ENCODE data around the gene VIM.

The VIM gene

GRCh38 chr10:17213646-17214349 lies 14.2 kb upstream of the VIM start:
- Histone ChIP-seq H3K36me3 (ENCODE audit: control insufficient read depth, insufficient read depth, low read length) (no peaks in the 10 kb centered on the region), H3K27me3 (ENCODE audit: control insufficient read depth, insufficient read depth, low read length) (no peaks in the 10 kb centered on the region), H3K4me1 (ENCODE audit: control insufficient read depth, insufficient read depth, low read length) (no peaks in the 10 kb centered on the region), H3K27ac (ENCODE audit: low read depth, low read length) (no peak overlapping the region), H3K9ac (ENCODE audit: low read length) (no peak overlapping the region), H3K4me3 (ENCODE audit: low read length) (no peak overlapping the region)

GRCh38 chr10:17214526-17214925 lies 13.5 kb upstream of the VIM start:
- no peak overlapping the region for H3K27ac ChIP-seq (ENCODE audit: low read depth, low read length)
- H3K9ac ChIP-seq (ENCODE audit: low read length), result no peak overlapping the region
- no peak overlapping the region for H3K4me3 ChIP-seq (ENCODE audit: low read length)
- no peaks in the 10 kb centered on the region for H3K4me1 ChIP-seq (ENCODE audit: control insufficient read depth, insufficient read depth, low read length)
- no peaks in the 10 kb centered on the region for H3K27me3 ChIP-seq (ENCODE audit: control insufficient read depth, insufficient read depth, low read length)
- H3K36me3 ChIP-seq (ENCODE audit: control insufficient read depth, insufficient read depth, low read length), result no peaks in the 10 kb centered on the region

DNA sequence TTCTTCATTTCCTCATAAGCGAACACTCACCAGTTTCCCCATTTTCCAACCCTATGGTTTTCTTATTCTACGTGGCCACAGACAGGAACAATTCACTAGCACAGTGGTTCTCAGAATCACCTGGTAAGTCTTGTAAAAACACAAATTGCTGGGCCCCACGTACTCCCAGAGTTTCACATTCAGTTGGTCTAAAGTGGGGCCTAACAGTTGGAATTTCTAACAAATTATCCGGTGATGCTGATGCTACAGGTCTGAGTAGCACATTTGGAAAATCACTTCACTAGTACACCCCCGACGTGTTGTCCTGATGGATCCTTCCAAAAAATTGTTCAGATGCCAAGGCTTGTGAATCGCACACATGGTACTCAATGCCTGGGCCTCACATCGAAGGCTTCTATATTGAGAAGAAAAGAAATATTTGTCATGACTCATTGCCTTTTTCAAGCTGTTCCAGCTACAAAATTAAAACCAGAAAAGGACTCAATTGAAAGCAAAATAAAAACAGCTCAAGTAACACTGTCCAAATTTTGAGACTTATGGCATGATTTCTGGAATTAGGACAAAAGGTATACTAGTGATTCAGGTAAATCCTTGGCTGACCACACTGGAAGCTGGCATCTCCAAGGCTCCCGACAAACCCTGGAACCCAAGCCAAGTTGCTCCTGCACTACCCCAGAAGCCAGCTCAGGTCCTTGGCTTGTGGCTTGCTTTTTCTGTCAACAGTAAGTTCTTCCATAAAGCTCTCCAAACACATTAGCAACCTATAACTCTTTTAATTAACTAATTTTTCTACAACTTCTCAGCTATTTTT lies 12.9 kb upstream of the VIM start:
- Histone ChIP-seq H3K4me3 (ENCODE audit: low read length) (no peak overlapping the region), H3K27me3 (ENCODE audit: control insufficient read depth, insufficient read depth, low read length) (no peaks in the 10 kb centered on the region), H3K36me3 (ENCODE audit: control insufficient read depth, insufficient read depth, low read length) (no peaks in the 10 kb centered on the region), H3K4me1 (ENCODE audit: control insufficient read depth, insufficient read depth, low read length) (no peaks in the 10 kb centered on the region), H3K27ac (ENCODE audit: low read depth, low read length) (no peak overlapping the region), H3K9ac (ENCODE audit: low read length) (no peak overlapping the region)

GRCh38 chr10:17215782-17216122 lies 12.3 kb upstream of the VIM start:
- H3K27me3 ChIP-seq (ENCODE audit: control insufficient read depth, insufficient read depth, low read length), result no peaks in the 10 kb centered on the region
- H3K27ac ChIP-seq (ENCODE audit: low read depth, low read length), result peak overlapping the region; percentile 6
- H3K4me3 ChIP-seq (ENCODE audit: low read length), result no peak overlapping the region
- H3K4me1 ChIP-seq (ENCODE audit: control insufficient read depth, insufficient read depth, low read length), result no peaks in the 10 kb centered on the region
- H3K36me3 ChIP-seq (ENCODE audit: control insufficient read depth, insufficient read depth, low read length), result no peaks in the 10 kb centered on the region
- H3K9ac ChIP-seq (ENCODE audit: low read length), result no peak overlapping the region

- H3K27ac ChIP-seq (ENCODE audit: low read depth, low read length), result peak overlapping the region; percentile 42
- H3K9ac ChIP-seq (ENCODE audit: low read length), result no peak overlapping the region
- no peaks in the 10 kb centered on the region for H3K36me3 ChIP-seq (ENCODE audit: control insufficient read depth, insufficient read depth, low read length)
- no peak overlapping the region for H3K4me3 ChIP-seq (ENCODE audit: low read length)
- H3K27me3 ChIP-seq (ENCODE audit: control insufficient read depth, insufficient read depth, low read length), result no peaks in the 10 kb centered on the region
- no peaks in the 10 kb centered on the region for H3K4me1 ChIP-seq (ENCODE audit: control insufficient read depth, insufficient read depth, low read length)
These were observed 11.7 kb upstream of the VIM start for GRCh38 chr10:17216217-17216900.

DNA sequence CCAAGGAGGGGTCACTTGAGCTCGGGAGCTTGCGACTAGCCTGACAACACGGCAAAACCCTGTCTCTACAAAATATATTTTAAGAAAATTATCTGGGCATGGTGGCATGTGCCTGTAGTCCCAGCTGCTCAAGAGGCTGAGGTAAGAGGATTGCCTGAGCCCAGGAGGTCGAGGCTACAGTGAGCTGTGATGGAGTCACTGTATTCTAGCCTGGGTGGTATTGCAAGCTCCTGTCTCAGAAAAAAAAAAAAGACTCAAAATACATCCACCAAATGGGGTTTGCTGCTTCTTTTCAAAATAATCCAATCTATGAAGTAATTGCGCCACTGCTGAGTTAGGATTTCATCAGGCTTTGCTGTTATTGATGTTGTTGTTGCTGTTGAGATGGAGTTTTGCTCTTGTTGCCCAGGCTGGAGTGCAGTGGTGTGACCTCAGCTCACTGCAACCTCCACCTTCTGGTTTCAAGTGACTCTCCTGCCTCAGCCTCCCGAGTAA lies 11.1 kb upstream of the VIM start:
- Histone ChIP-seq H3K9ac (ENCODE audit: low read length) (no peak overlapping the region), H3K27me3 (ENCODE audit: control insufficient read depth, insufficient read depth, low read length) (no peaks in the 10 kb centered on the region), H3K4me3 (ENCODE audit: low read length) (no peak overlapping the region), H3K36me3 (ENCODE audit: control insufficient read depth, insufficient read depth, low read length) (no peaks in the 10 kb centered on the region), H3K4me1 (ENCODE audit: control insufficient read depth, insufficient read depth, low read length) (no peaks in the 10 kb centered on the region), H3K27ac (ENCODE audit: low read depth, low read length) (peak overlapping the region; percentile 42)

GRCh38 chr10:17217631-17218232 lies 10.3 kb upstream of the VIM start:
- Histone ChIP-seq H3K9ac (ENCODE audit: low read length) (no peak overlapping the region), H3K27ac (ENCODE audit: low read depth, low read length) (no peak overlapping the region), H3K27me3 (ENCODE audit: control insufficient read depth, insufficient read depth, low read length) (no peaks in the 10 kb centered on the region), H3K36me3 (ENCODE audit: control insufficient read depth, insufficient read depth, low read length) (no peaks in the 10 kb centered on the region), H3K4me3 (ENCODE audit: low read length) (no peak overlapping the region), H3K4me1 (ENCODE audit: control insufficient read depth, insufficient read depth, low read length) (no peaks in the 10 kb centered on the region)

DNA sequence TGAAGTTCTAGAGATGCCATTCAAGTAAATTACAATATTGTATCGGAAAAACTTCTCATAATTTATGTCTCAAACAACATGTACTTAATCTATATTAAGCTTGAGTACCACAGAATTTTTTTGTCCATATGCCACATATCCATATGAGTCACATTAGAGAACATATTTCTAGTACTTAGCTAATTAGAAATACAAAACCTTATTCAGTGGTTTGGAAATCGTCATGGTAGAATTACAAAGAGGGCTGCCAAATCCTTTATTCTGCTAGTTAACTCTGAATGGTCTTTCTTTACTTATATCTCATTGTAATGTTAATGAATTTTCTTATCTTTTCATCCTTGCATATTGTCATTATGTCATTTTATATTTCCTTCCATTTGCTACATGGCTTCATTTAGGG lies 9.0 kb upstream of the VIM start:
- no peaks in the 10 kb centered on the region for H3K4me1 ChIP-seq (ENCODE audit: control insufficient read depth, insufficient read depth, low read length)
- H3K36me3 ChIP-seq (ENCODE audit: control insufficient read depth, insufficient read depth, low read length), result no peaks in the 10 kb centered on the region
- H3K27me3 ChIP-seq (ENCODE audit: control insufficient read depth, insufficient read depth, low read length), result no peaks in the 10 kb centered on the region
- no peak overlapping the region for H3K4me3 ChIP-seq (ENCODE audit: low read length)
- H3K27ac ChIP-seq (ENCODE audit: low read depth, low read length), result no peak overlapping the region
- no peak overlapping the region for H3K9ac ChIP-seq (ENCODE audit: low read length)

GRCh38 chr10:17220652-17221100 lies 7.4 kb upstream of the VIM start:
- Histone ChIP-seq H3K36me3 (ENCODE audit: control insufficient read depth, insufficient read depth, low read length) (no peaks in the 10 kb centered on the region), H3K27me3 (ENCODE audit: control insufficient read depth, insufficient read depth, low read length) (no peaks in the 10 kb centered on the region), H3K9ac (ENCODE audit: low read length) (no peak overlapping the region), H3K4me3 (ENCODE audit: low read length) (no peak overlapping the region), H3K4me1 (ENCODE audit: control insufficient read depth, insufficient read depth, low read length) (no peaks in the 10 kb centered on the region), H3K27ac (ENCODE audit: low read depth, low read length) (no peak overlapping the region)

- Histone ChIP-seq H3K36me3 (ENCODE audit: control insufficient read depth, insufficient read depth, low read length) (no peaks in the 10 kb centered on the region), H3K27me3 (ENCODE audit: control insufficient read depth, insufficient read depth, low read length) (no peaks in the 10 kb centered on the region), H3K9ac (ENCODE audit: low read length) (no peak overlapping the region), H3K27ac (ENCODE audit: low read depth, low read length) (no peak overlapping the region), H3K4me1 (ENCODE audit: control insufficient read depth, insufficient read depth, low read length) (no peaks in the 10 kb centered on the region), H3K4me3 (ENCODE audit: low read length) (no peak overlapping the region)
These were observed 5.7 kb upstream of the VIM start for GRCh38 chr10:17222329-17222728.

DNA sequence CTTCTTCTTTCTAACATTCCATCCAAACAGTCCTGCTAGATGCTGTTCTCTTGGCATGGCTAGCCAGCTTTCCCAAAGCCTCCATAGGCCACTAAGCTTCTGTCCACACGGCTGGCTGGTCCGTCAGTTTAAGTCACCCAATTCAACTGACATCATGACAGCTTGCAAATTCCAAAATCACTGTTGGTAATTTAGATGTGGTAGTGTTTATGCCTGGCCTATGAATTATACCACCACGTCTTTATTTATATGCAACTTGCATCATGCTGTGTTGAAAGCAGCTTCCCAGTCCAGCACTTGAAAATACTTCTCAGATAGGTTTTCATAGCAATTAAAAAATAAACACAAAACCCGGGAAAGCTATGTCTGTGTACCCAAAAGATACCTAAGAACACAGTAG lies 2.2 kb upstream of the VIM start:
- Histone ChIP-seq H3K36me3 (ENCODE audit: control insufficient read depth, insufficient read depth, low read length) (no peaks in the 10 kb centered on the region), H3K4me1 (ENCODE audit: control insufficient read depth, insufficient read depth, low read length) (no peaks in the 10 kb centered on the region), H3K4me3 (ENCODE audit: low read length) (no peak overlapping the region), H3K9ac (ENCODE audit: low read length) (no peak overlapping the region), H3K27ac (ENCODE audit: low read depth, low read length) (no peak overlapping the region), H3K27me3 (ENCODE audit: control insufficient read depth, insufficient read depth, low read length) (no peaks in the 10 kb centered on the region)

- Histone ChIP-seq H3K9ac (ENCODE audit: low read length) (no peak overlapping the region), H3K4me1 (ENCODE audit: control insufficient read depth, insufficient read depth, low read length) (peaks cover 6% of the 10 kb centered on the region), H3K27me3 (ENCODE audit: control insufficient read depth, insufficient read depth, low read length) (no peaks in the 10 kb centered on the region), H3K27ac (ENCODE audit: low read depth, low read length) (peak overlapping the region; percentile 97), H3K36me3 (ENCODE audit: control insufficient read depth, insufficient read depth, low read length) (peaks cover 4% of the 10 kb centered on the region), H3K4me3 (ENCODE audit: low read length) (peak overlapping the region; percentile 40)
These were observed 1.1 kb upstream of the VIM start for GRCh38 chr10:17226891-17227303.
